Neural cell (in vitro differentiated cells): ENCODE results near the gene DENND2A. TPM values are rescaled to one million over a fixed set of nuclear protein-coding genes. Genes with fewer than 3 reads are reported as not detected.

Experiments
- H2AFZ ChIP-seq: fragments of 200-600, 300-800 bp; sonication (generic), shearing (Covaris generic); 2 replicates; pipeline ENCODE4 v1.6.0; 2014; ENCODE audit warnings: low read depth, mild to moderate bottlenecking, antibody characterized with exemption, low read length, moderate library complexity
- H3F3A ChIP-seq: fragments of 200-600 bp; shearing (Covaris generic); 2 replicates; pipeline ENCODE4 v1.6.1; 2016; ENCODE audit warnings: mild to moderate bottlenecking, moderate library complexity, mixed read lengths, antibody characterized with exemption, low read length; ENCODE audit not compliant: insufficient read depth, poor library complexity, severe bottlenecking
- H3K27ac ChIP-seq: fragments of 200-600, 300-800 bp; sonication (generic), shearing (Covaris generic); 2 replicates; pipeline ENCODE4 v1.5.1; 2014; ENCODE audit warnings: mild to moderate bottlenecking, low read length, moderate library complexity
- H3K27me3 ChIP-seq: fragments of 300-800, 200-600 bp; sonication (generic), shearing (Covaris generic); 2 replicates; pipeline ENCODE4 v1.6.0; 2014; ENCODE audit warnings: mild to moderate bottlenecking, low read depth, low read length, moderate library complexity; ENCODE audit not compliant: insufficient read depth
- H3K36me3 ChIP-seq: fragments of 300-800, 200-600 bp; sonication (generic), shearing (Covaris generic); 2 replicates; pipeline ENCODE4 v1.5.1; 2014; ENCODE audit warnings: mild to moderate bottlenecking, antibody characterized with exemption, low read length, moderate library complexity; ENCODE audit not compliant: insufficient read depth
- H3K4me2 ChIP-seq: fragments of 300-800, 200-600 bp; sonication (generic), shearing (Covaris generic); 2 replicates; pipeline ENCODE4 v1.6.0; 2014; ENCODE audit warnings: mild to moderate bottlenecking, low read length
- H3K4me3 ChIP-seq: fragments of 300-800, 200-600 bp; sonication (generic), shearing (Covaris generic); 2 replicates; pipeline ENCODE4 v1.5.1; 2014; ENCODE audit warnings: mild to moderate bottlenecking, low read length, moderate library complexity
- H3K79me2 ChIP-seq: fragments of 200-600 bp; shearing (Covaris generic); replicated peaks from 2 replicates; pipeline ENCODE4 v1.6.0; 2014; ENCODE audit warnings: mild to moderate bottlenecking, low read length, moderate library complexity; ENCODE audit not compliant: insufficient read depth
- H3K9ac ChIP-seq: fragments of 300-800, 200-600 bp; sonication (generic), shearing (Covaris generic); 2 replicates; pipeline ENCODE4 v1.6.1; 2016; ENCODE audit warnings: mild to moderate bottlenecking, low read length, mixed read lengths
- H3K9me2 ChIP-seq: fragments of 200-600 bp; shearing (Covaris generic); 2 replicates; pipeline ENCODE4 v1.6.1; 2016; ENCODE audit warnings: mild to moderate bottlenecking, low read length, mixed read lengths; ENCODE audit not compliant: insufficient read depth
- H3K9me3 ChIP-seq: fragments of 200-600, 300-800 bp; sonication (generic), shearing (Covaris generic); 2 replicates; pipeline ENCODE4 v1.6.1; 2016; ENCODE audit warnings: mild to moderate bottlenecking, mixed run types, low read length, moderate library complexity, mixed read lengths
- H4K20me1 ChIP-seq: fragments of 200-600 bp; shearing (Covaris generic); 2 replicates; pipeline ENCODE4 v1.6.1; 2016; ENCODE audit warnings: mild to moderate bottlenecking, mixed run types; ENCODE audit not compliant: insufficient read depth
- CTCF ChIP-seq: fragments of 450-650 bp; IDR thresholded peaks from 2 replicates; pipeline ENCODE4 v1.5.1; 2014; ENCODE audit warnings: antibody characterized with exemption, mild to moderate bottlenecking, moderate library complexity; ENCODE audit not compliant: poor library complexity, severe bottlenecking
- EP300 ChIP-seq: fragments of 450-650 bp; conservative IDR thresholded peaks from 2 replicates; pipeline ENCODE4 v1.6.1; 2014; ENCODE audit warnings: antibody characterized with exemption, mild to moderate bottlenecking, moderate library complexity; ENCODE audit not compliant: poor library complexity, severe bottlenecking
- EZH2 ChIP-seq: fragments of 200-600, 300-800 bp; shearing (Covaris generic), sonication (generic); IDR thresholded peaks from 2 replicates; pipeline ENCODE4 v1.6.1; 2014; ENCODE audit warnings: antibody characterized with exemption, low read length, borderline replicate concordance, mild to moderate bottlenecking; ENCODE audit not compliant: insufficient read depth, poor library complexity, severe bottlenecking
- MXI1 ChIP-seq: fragments of 450-650 bp; conservative IDR thresholded peaks from 2 replicates; pipeline ENCODE4 v1.6.1; 2014; ENCODE audit warnings: antibody characterized with exemption, mild to moderate bottlenecking; ENCODE audit not compliant: poor library complexity, severe bottlenecking
- RAD21 ChIP-seq: fragments of 450-650 bp; conservative IDR thresholded peaks from 2 replicates; pipeline ENCODE4 v1.6.1; 2014; ENCODE audit warnings: antibody characterized with exemption, mild to moderate bottlenecking, moderate library complexity
- SMC3 ChIP-seq: fragments of 450-650 bp; conservative IDR thresholded peaks from 2 replicates; pipeline ENCODE4 v1.6.1; 2014; ENCODE audit warnings: antibody characterized with exemption, mild to moderate bottlenecking, moderate library complexity; ENCODE audit not compliant: poor library complexity
- TAF1 ChIP-seq: IDR thresholded peaks from 2 replicates; pipeline ENCODE4 v1.6.1; 2012; ENCODE audit warnings: low read depth
- polyA plus RNA-seq: library from polyadenylated mRNA; depleted of rRNA; stranded (reverse); fragments of >200 nt; gene quantifications from 2 replicates; pipeline ENCODE4 v1.2.3, GENCODE V29; 2014
- TF ChIP-seq, protein P1 (sequence below): IDR thresholded peaks from 2 replicates; pipeline ENCODE4 v1.6.1; 2012; ENCODE audit warnings: borderline replicate concordance

Gene DENND2A
- polyA plus RNA-seq, 1 donor from 2014 or later, result 21.7 TPM

- Histone ChIP-seq H3K9me2 (no peaks in the 10 kb centered on the region), H3K4me3 (no peak overlapping the region), H4K20me1 (no peaks in the 10 kb centered on the region), H3K27ac (no peak overlapping the region), H3K9me3 (no peaks in the 10 kb centered on the region), H3F3A (no peaks in the 10 kb centered on the region), H3K27me3 (no peaks in the 10 kb centered on the region), H3K9ac (no peak overlapping the region), H3K79me2 (no peaks in the 10 kb centered on the region), H3K4me2 (no peak overlapping the region), H2AFZ (no peak overlapping the region), H3K36me3 (no peaks in the 10 kb centered on the region)
- no peak for TF ChIP-seq EZH2
- TF ChIP-seq CTCF, result no peak
- TF ChIP-seq, protein P1, sequence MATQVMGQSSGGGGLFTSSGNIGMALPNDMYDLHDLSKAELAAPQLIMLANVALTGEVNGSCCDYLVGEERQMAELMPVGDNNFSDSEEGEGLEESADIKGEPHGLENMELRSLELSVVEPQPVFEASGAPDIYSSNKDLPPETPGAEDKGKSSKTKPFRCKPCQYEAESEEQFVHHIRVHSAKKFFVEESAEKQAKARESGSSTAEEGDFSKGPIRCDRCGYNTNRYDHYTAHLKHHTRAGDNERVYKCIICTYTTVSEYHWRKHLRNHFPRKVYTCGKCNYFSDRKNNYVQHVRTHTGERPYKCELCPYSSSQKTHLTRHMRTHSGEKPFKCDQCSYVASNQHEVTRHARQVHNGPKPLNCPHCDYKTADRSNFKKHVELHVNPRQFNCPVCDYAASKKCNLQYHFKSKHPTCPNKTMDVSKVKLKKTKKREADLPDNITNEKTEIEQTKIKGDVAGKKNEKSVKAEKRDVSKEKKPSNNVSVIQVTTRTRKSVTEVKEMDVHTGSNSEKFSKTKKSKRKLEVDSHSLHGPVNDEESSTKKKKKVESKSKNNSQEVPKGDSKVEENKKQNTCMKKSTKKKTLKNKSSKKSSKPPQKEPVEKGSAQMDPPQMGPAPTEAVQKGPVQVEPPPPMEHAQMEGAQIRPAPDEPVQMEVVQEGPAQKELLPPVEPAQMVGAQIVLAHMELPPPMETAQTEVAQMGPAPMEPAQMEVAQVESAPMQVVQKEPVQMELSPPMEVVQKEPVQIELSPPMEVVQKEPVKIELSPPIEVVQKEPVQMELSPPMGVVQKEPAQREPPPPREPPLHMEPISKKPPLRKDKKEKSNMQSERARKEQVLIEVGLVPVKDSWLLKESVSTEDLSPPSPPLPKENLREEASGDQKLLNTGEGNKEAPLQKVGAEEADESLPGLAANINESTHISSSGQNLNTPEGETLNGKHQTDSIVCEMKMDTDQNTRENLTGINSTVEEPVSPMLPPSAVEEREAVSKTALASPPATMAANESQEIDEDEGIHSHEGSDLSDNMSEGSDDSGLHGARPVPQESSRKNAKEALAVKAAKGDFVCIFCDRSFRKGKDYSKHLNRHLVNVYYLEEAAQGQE, result no peak
- no peak for TF ChIP-seq RAD21
Measured at GRCh38 chr7:140596519-140597427, 43.8 kb downstream of the DENND2A start.

DNA sequence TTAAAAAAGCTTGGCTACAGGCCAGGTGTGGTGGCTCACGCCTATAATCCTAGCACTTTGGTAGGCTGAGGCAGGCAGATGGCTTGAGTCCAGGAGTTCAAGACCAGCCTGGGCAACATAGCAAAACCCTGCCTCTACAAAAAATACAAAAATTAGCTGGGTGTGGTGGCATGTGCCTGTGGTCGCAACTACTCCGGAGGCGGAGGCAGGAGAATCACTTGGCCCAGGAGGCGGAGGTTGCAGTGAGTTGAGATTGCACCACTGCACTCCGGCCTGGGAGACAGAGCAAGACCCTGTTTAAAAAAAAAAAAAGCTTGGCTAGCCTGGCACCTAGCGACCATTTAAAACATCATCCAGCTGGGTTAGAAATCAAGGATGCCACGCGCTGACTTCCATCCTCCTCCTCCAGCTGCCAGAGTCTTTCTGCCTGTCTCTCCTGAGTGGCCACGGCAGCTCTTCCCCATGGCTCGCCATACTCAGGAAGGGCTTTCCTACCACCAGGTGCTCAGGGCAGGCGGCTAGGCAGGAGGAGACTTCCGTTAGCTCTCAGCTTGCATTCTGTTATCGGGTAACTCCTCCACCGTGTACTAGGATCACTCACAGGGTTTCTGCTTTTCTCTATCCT lies 45.0 kb downstream of the DENND2A start:
- no peaks in the 10 kb centered on the region for H4K20me1 ChIP-seq

More for the DNA sequence above, 45.0 kb downstream of the DENND2A start:
- no peak for TF ChIP-seq RAD21
- TF ChIP-seq, protein P1, result no peak
- no peak for TF ChIP-seq TAF1
- TF ChIP-seq SMC3, result no peak
- no peak for TF ChIP-seq MXI1
- TF ChIP-seq EP300, result no peak
- Histone ChIP-seq H3K9me2 (no peaks in the 10 kb centered on the region), H3K27ac (no peak overlapping the region), H3K27me3 (no peaks in the 10 kb centered on the region), H3K4me2 (no peak overlapping the region), H3F3A (no peaks in the 10 kb centered on the region), H3K9me3 (no peaks in the 10 kb centered on the region), H3K79me2 (no peaks in the 10 kb centered on the region), H3K4me3 (no peak overlapping the region), H3K9ac (no peak overlapping the region), H2AFZ (no peak overlapping the region), H3K36me3 (no peaks in the 10 kb centered on the region)
